GM10266 (cell line): ENCODE results near the gene PKMYT1.

Experiments
- DNase-seq: peaks from one replicate; pipeline ENCODE4 v3.0.0; 2012; ENCODE audit errors: extremely low spot score
- TF ChIP-seq, protein P1 (sequence below): IDR thresholded peaks from 2 replicates; pipeline ENCODE4 v1.5.1; 2012; ENCODE audit warnings: mild to moderate bottlenecking, low read depth; ENCODE audit not compliant: control insufficient read depth, insufficient read depth; ENCODE audit errors: missing control alignments

PKMYT1 gene

DNA sequence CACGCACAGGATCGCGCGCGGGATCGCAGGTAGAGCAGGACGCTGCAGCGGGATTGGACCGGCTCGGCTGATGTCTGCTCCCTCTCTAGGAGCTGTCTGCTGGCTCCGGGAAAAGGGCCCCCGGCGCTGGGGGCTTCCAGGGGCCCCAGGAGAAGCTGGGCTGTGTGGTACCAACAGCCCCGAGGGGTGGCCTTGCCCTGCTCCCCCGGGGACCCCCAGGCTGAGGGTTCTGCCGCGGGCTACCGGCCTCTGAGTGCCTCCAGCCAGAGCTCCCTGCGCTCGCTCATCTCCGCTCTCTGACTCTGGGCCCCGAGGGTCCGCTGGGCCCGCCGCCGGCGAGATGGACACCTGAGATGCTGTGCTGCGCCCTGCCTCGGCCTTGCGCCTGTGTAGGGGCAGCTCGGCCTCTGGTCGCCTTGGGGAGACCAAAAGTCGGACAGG, 12.5 kb downstream of the PKMYT1 start:
- TF ChIP-seq, protein P1, sequence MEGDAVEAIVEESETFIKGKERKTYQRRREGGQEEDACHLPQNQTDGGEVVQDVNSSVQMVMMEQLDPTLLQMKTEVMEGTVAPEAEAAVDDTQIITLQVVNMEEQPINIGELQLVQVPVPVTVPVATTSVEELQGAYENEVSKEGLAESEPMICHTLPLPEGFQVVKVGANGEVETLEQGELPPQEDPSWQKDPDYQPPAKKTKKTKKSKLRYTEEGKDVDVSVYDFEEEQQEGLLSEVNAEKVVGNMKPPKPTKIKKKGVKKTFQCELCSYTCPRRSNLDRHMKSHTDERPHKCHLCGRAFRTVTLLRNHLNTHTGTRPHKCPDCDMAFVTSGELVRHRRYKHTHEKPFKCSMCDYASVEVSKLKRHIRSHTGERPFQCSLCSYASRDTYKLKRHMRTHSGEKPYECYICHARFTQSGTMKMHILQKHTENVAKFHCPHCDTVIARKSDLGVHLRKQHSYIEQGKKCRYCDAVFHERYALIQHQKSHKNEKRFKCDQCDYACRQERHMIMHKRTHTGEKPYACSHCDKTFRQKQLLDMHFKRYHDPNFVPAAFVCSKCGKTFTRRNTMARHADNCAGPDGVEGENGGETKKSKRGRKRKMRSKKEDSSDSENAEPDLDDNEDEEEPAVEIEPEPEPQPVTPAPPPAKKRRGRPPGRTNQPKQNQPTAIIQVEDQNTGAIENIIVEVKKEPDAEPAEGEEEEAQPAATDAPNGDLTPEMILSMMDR, result no peak
- DNase-seq, result no peak

DNA sequence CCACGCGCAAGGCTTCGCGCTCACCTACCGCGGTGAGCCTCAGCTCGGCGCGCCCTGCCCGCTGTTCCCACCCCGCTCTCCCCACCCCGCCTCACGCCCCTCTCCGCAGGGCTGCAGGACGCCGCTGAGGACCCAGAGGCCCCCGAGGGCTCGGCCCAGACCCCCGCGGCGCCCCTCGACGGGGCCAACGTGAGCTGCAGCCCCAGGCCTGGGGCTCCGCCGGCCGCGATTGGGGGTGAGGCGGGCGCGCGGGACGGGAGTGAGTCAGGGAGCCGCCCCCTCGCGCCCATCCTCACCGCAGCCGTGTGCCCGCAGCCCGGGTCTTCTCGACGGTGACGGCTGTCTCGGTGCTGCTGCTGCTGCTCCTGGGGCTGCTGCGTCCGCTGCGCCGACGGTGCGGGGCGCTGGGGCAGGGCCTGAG, 13.0 kb downstream of the PKMYT1 start:
- DNase-seq, result no peak
- TF ChIP-seq, protein P1, result no peak

DNA sequence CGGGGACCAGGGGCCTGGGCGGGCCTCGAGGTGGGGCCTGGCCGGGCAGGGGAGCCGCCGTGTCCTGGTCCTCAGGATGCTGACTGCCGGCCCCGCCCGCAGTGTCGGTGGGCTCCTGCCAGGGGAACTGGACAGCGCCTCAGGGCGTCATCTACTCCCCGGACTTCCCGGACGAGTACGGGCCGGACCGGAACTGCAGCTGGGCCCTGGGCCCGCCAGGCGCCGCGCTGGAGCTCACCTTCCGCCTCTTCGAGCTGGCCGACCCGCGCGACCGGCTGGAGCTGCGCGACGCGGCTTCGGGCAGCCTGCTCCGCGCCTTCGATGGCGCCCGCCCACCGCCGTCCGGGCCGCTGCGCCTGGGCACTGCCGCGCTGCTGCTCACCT, 13.4 kb downstream of the PKMYT1 start:
- TF ChIP-seq, protein P1, result no peak
- DNase-seq, result no peak

DNA sequence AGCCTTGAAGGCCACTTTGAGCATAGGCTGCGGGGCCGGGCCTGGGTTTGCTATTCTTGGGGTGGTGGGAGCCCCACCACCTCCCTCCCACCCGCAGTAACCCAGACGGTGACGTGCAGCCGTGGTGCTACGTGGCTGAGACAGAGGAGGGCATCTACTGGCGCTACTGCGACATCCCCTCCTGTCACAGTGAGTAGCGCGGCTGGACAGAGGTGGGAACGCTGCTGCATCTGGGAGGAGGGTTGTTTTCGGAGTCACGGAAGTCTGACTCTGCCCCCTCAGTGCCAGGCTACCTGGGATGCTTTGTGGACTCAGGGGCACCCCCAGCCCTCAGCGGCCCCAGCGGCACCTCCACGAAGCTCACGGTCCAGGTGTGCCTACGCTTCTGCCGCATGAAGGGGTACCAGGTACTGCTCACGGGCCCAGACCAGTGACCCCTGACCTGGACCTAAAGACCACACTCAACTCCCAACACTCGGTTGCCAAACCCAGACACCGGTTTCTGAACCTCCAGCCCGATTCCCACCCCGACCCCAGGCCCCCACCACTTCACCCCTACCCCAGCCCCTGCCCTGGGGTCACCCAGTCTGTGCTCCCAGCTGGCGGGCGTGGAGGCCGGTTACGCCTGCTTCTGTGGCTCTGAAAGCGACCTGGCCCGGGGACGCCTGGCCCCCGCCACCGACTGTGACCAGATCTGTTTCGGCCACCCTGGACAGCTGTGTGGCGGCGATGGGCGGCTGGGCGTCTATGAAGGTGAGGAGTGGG, 14.0 kb downstream of the PKMYT1 start:
- no peak for DNase-seq
- TF ChIP-seq, protein P1, result no peak

DNA sequence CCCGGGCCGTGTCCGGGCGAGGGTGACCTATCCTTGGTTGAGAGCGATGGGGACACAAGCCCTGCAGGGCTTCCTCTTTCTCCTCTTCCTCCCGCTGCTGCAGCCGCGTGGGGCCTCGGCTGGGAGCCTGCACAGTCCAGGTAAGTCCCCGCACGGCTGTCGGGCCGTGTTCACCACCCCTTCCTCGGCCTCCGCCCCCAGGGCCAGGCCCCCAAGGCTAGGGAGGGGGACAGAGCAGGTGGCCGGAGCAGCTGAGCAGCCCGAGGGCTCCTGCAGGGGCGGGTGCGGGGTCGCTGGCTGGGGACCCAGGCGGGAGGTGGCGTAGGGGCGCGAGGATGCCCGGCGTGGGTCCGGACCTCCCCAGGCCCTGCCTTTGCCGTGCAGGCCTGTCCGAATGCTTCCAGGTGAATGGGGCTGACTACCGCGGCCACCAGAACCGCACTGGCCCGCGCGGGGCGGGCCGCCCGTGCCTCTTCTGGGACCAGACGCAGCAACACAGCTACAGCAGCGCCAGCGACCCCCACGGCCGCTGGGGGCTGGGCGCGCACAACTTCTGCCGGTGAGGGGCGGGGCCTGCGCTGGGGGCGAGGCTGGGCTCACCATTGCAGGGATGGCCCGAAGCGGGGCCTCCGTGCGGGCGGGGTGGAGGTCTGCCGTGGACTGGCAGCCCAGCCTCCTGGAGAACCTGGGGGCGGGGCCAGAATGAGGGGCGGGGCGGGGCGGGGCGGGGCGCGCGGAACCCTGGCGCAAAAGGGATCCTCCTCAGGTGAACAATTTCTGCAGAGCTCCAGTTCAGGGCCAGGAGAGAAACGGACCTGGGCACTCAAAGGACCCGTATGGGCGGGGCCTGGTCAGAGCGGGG, 15.5 kb downstream of the PKMYT1 start:
- peak; percentile 95 for DNase-seq
- TF ChIP-seq, protein P1, result no peak

DNA sequence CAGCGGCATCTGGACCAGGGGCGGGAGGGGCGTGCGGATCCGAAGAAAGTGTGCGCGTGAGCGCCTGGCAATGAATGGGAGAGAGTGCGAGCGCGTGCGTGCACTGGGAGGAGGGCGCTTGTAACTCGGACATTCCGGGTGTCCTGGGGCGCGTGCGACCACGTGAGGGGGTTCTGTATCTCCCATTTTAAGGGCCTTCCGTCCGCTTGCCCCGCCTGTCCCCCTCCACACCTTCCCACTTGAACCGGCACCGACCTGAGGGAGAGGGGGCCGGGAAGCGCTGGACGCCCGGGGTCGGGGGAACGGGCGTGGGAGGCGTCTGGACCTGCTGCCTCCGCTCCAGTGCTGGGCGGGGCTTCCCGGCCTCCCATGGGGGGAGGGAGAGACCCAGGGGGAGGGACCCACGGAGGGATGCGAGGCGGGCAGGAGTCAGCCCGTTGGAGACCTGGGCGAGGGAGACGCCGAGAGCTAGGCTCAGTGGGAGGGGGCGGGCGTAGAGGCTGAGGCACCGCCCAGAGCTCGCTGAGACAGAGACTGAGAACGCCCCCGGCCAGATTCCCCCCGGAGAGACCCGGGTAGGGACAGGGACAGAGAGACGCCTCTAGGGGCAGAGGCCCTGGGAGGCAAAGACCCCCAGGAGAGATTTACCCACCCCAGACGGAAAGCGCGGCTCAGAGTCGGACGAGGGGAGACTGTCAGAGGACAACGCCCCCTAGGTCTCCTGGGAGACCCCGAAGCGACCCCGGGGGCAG, 16.3 kb downstream of the PKMYT1 start, which contains the start of gene KREMEN2:
KREMEN2 (plus strand) TSS at position 553 of the 752 bp plus-strand sequence. CDS start 246 bp downstream, outside the sequence.
- TF ChIP-seq, protein P1, result no peak
- DNase-seq, result peak; percentile 76
